ENCODE results near the gene ZNF580.

The ZNF580 gene

GRCh38 chr19:55599468-55599841 is 41.3 kb upstream of the ZNF580 start, which contains the start of gene FIZ1:
FIZ1 (minus strand) TSS chr19:55599517; CDS start chr19:55597865, 1,652 bp downstream.
- Histone ChIP-seq H3K9me2 (ENCODE audit: low read depth, low read length) (no peaks in the 10 kb centered on the region), H3K9me3 (ENCODE audit: low read length) (no peaks in the 10 kb centered on the region), H4K20me1 (ENCODE audit: insufficient read depth, low read length) (no peaks in the 10 kb centered on the region), H3K4me3 (ENCODE audit: low read depth, low read length, poor library complexity, severe bottlenecking) (peak within 1 kb of the TSS; percentile 67), H3K4me2 (ENCODE audit: low read length) (peak within 1 kb of the TSS; percentile 88), H2AFZ (ENCODE audit: low read length) (0 out of 2 replicates have a peak within 1 kb of the TSS, but pooled peaks have one; percentile 31), H3K27ac (ENCODE audit: low read depth, low read length, poor library complexity, severe bottlenecking) (peak within 1 kb of the TSS; percentile 93), H3F3A (ENCODE audit: insufficient read depth, low read length) (no peaks in the 10 kb centered on the region; the same call in 1 of the 2 replicates), H3K36me3 (ENCODE audit: insufficient read depth, low read length) (peaks cover 20% of the 10 kb centered on the region), H3K79me2 (ENCODE audit: insufficient read depth, low read length) (no peaks in the 10 kb centered on the region), H3K27me3 (ENCODE audit: insufficient read depth, low read length) (no peaks in the 10 kb centered on the region), H3K4me1 (ENCODE audit: insufficient read depth, low read length, severe bottlenecking) (peaks cover 13% of the 10 kb centered on the region), H3K9ac (ENCODE audit: low read length) (peak within 1 kb of the TSS; percentile 83)
- TF ChIP-seq EZH2 (IDR thresholded peaks at IDR 0.05; ENCODE audit: borderline replicate concordance, low read length): no peak
- TF ChIP-seq CTCF (IDR thresholded peaks at IDR 0.05; ENCODE audit: low read length): no peak

- H3K4me3 ChIP-seq (ENCODE audit: low read depth, low read length, poor library complexity, severe bottlenecking): peak within 1 kb of the TSS; percentile 67
- H2AFZ ChIP-seq (ENCODE audit: low read length): 0 out of 2 replicates have a peak within 1 kb of the TSS, but pooled peaks have one; percentile 31
- H3F3A ChIP-seq (ENCODE audit: insufficient read depth, low read length): no peaks in the 10 kb centered on the region; the same call in 1 of the 2 replicates
- peak within 1 kb of the TSS; percentile 93 for H3K27ac ChIP-seq (ENCODE audit: low read depth, low read length, poor library complexity, severe bottlenecking)
- H3K4me1 ChIP-seq (ENCODE audit: insufficient read depth, low read length, severe bottlenecking): peaks cover 17% of the 10 kb centered on the region
- peaks cover 15% of the 10 kb centered on the region for H3K36me3 ChIP-seq (ENCODE audit: insufficient read depth, low read length)
- peak within 1 kb of the TSS; percentile 83 for H3K9ac ChIP-seq (ENCODE audit: low read length)
- H4K20me1 ChIP-seq (ENCODE audit: insufficient read depth, low read length): no peaks in the 10 kb centered on the region
- H3K27me3 ChIP-seq (ENCODE audit: insufficient read depth, low read length): no peaks in the 10 kb centered on the region
- H3K79me2 ChIP-seq (ENCODE audit: insufficient read depth, low read length): no peaks in the 10 kb centered on the region
- H3K9me2 ChIP-seq (ENCODE audit: low read depth, low read length): no peaks in the 10 kb centered on the region
- H3K9me3 ChIP-seq (ENCODE audit: low read length): no peaks in the 10 kb centered on the region
- TF ChIP-seq EZH2 (IDR thresholded peaks at IDR 0.05; ENCODE audit: borderline replicate concordance, low read length) (no peak), CTCF (IDR thresholded peaks at IDR 0.05; ENCODE audit: low read length) (no peak)
- H3K4me2 ChIP-seq (ENCODE audit: low read length): peak within 1 kb of the TSS; percentile 88
Observed at GRCh38 chr19:55599842-55600661, 40.8 kb upstream of the ZNF580 start, which contains the start of gene ZNF524. ZNF524 (plus strand) TSS chr19:55600288; CDS start chr19:55602113, 1,825 bp downstream.

GRCh38 chr19:55600662-55601028 is 40.2 kb upstream of the ZNF580 start:
- no peaks in the 10 kb centered on the region for H4K20me1 ChIP-seq (ENCODE audit: insufficient read depth, low read length)
- H3K27ac ChIP-seq (ENCODE audit: low read depth, low read length, poor library complexity, severe bottlenecking): peak overlapping the region; percentile 86
- H3K9ac ChIP-seq (ENCODE audit: low read length): peak overlapping the region; percentile 83
- no peaks in the 10 kb centered on the region for H3K79me2 ChIP-seq (ENCODE audit: insufficient read depth, low read length)
- peak overlapping the region; percentile 67 for H3K4me3 ChIP-seq (ENCODE audit: low read depth, low read length, poor library complexity, severe bottlenecking)
- no peaks in the 10 kb centered on the region for H3K9me3 ChIP-seq (ENCODE audit: low read length)
- H3K9me2 ChIP-seq (ENCODE audit: low read depth, low read length): no peaks in the 10 kb centered on the region
- TF ChIP-seq CTCF (IDR thresholded peaks at IDR 0.05; ENCODE audit: low read length): no peak
- H3K27me3 ChIP-seq (ENCODE audit: insufficient read depth, low read length): no peaks in the 10 kb centered on the region
- no peak overlapping the region for H2AFZ ChIP-seq (ENCODE audit: low read length)
- peaks cover 17% of the 10 kb centered on the region for H3K4me1 ChIP-seq (ENCODE audit: insufficient read depth, low read length, severe bottlenecking)
- peak overlapping the region; percentile 78 for H3K4me2 ChIP-seq (ENCODE audit: low read length)
- H3K36me3 ChIP-seq (ENCODE audit: insufficient read depth, low read length): peaks cover 9% of the 10 kb centered on the region
- no peaks in the 10 kb centered on the region; the same call in 1 of the 2 replicates for H3F3A ChIP-seq (ENCODE audit: insufficient read depth, low read length)
